ENCODE results near the gene EPN2. TPM values are rescaled to one million over a fixed set of nuclear protein-coding genes. Genes with fewer than 3 reads are reported as not detected.

Gene EPN2
- total and polyA plus RNA-seq, 9 donors = 21.6 to 68.9 (median 52.7) TPM

GRCh38 chr17:19315104-19315503 lies 77.9 kb downstream of the EPN2 start:
- H3K27ac ChIP-seq = no peak overlapping the region
- H3K9me3 ChIP-seq = no peaks in the 10 kb centered on the region
- TF ChIP-seq CTCF (IDR thresholded peaks at IDR 0.05) (no peak), EP300 (IDR thresholded peaks at IDR 0.05) (no peak), POLR2A (IDR thresholded peaks at IDR 0.05) (no peak)
- DNase-seq = no peak
- intact Hi-C loops (cut with DNase I) = no loop called here
- H3K4me1 ChIP-seq (ENCODE audit: insufficient read depth) = peaks cover 4% of the 10 kb centered on the region
- WGBS, 3 donors = 92 to 98% (median 96%) methylated on average over 4 of the region's 4 CpGs
- H3K27me3 ChIP-seq = no peaks in the 10 kb centered on the region
- H3K36me3 ChIP-seq = no peaks in the 10 kb centered on the region
- no peak overlapping the region for H3K4me3 ChIP-seq

GRCh38 chr17:19316761-19317358 lies 79.7 kb downstream of the EPN2 start:
- intact Hi-C loops (cut with DNase I) = no loop called here
- 31 to 46% (median 35%) methylated on average over 3 of the region's 3 CpGs for WGBS, 3 donors
- H3K9me3 ChIP-seq = no peaks in the 10 kb centered on the region
- DNase-seq = peak in 1 of 5 donors; percentile 11
- TF ChIP-seq CTCF (IDR thresholded peaks at IDR 0.05) (no peak), EP300 (IDR thresholded peaks at IDR 0.05) (no peak), POLR2A (IDR thresholded peaks at IDR 0.05) (no peak)
- H3K4me3 ChIP-seq = no peak overlapping the region
- no peaks in the 10 kb centered on the region for H3K27me3 ChIP-seq
- no peak overlapping the region for H3K27ac ChIP-seq
- peaks cover 4% of the 10 kb centered on the region for H3K4me1 ChIP-seq (ENCODE audit: insufficient read depth)
- H3K36me3 ChIP-seq = no peaks in the 10 kb centered on the region

- 35 to 39% (median 39%) methylated on average over 19 of the region's 19 CpGs for WGBS, 3 donors
- Histone ChIP-seq H3K4me1 (ENCODE audit: insufficient read depth) (peaks cover 4% of the 10 kb centered on the region), H3K36me3 (no peaks in the 10 kb centered on the region), H3K4me3 (no peak overlapping the region), H3K27ac (peak overlapping the region; percentile 35 to 56), H3K27me3 (no peaks in the 10 kb centered on the region), H3K9me3 (no peaks in the 10 kb centered on the region)
- intact Hi-C loops (cut with DNase I) = no loop called here
- TF ChIP-seq CTCF (IDR thresholded peaks at IDR 0.05) = peak in 1 of 3 donors; percentile 22
- TF ChIP-seq EP300 (IDR thresholded peaks at IDR 0.05) = no peak
- DNase-seq = peak; percentile 89 to 95 (median 93)
Observed at GRCh38 chr17:19317359-19318095, 80.4 kb downstream of the EPN2 start.

- H3K36me3 ChIP-seq = no peaks in the 10 kb centered on the region
- no peaks in the 10 kb centered on the region for H3K9me3 ChIP-seq
- H3K27me3 ChIP-seq = no peaks in the 10 kb centered on the region
- peak in 1 of 5 donors; percentile 14 for DNase-seq
- no peak overlapping the region for H3K4me3 ChIP-seq
- H3K27ac ChIP-seq = no peak overlapping the region
- no peak for TF ChIP-seq EP300 (IDR thresholded peaks at IDR 0.05)
- H3K4me1 ChIP-seq (ENCODE audit: insufficient read depth) = peaks cover 4% of the 10 kb centered on the region
- 85 to 89% (median 85%) methylated on average over 6 of the region's 6 CpGs for WGBS, 3 donors
- intact Hi-C loops (cut with DNase I) = no loop called here
Observed at GRCh38 chr17:19318611-19319010, 81.4 kb downstream of the EPN2 start.
